Fibroblast of peridontal ligament (primary cell): ENCODE measurements around the gene CENPE.

Experiments used
- DNase-seq: peaks from one replicate; pipeline ENCODE4 v3.0.0-alpha.2; 2010; ENCODE audit errors: extremely low read depth

CENPE gene

GRCh38 chr4:103076747-103077347 lies 121.3 kb downstream of the CENPE start, which contains the start of gene SLC9B2:
Gene SLC9B2 (minus strand): TSS chr4:103076761. CDS start chr4:103067550, 9,211 bp downstream.
- DNase-seq: no peak

- DNase-seq: peak; percentile 69
Observed at GRCh38 chr4:103075894-103076746, 122.0 kb downstream of the CENPE start.

GRCh38 chr4:103075435-103075893 lies 122.7 kb downstream of the CENPE start:
- peak; percentile 56 for DNase-seq

- peak; percentile 32 for DNase-seq
Observed at GRCh38 chr4:103074744-103075434, 123.3 kb downstream of the CENPE start.

GRCh38 chr4:103073792-103074438 lies 124.2 kb downstream of the CENPE start:
- DNase-seq: peak; percentile 25

GRCh38 chr4:103067841-103068547 lies 130.1 kb downstream of the CENPE start:
- DNase-seq: no peak

GRCh38 chr4:103060453-103061148 lies 137.5 kb downstream of the CENPE start:
- DNase-seq: no peak
